ACHN (cell line): ENCODE results near the gene ZDHHC11B.
"Not testable (repeated sequence)": the region's sequence is repeated elsewhere in the genome, so short reads cannot be mapped to it uniquely, and the experiment has no call there.

ENCODE experiments used
- DNase-seq: peaks from one replicate; pipeline ENCODE4 v3.0.0-alpha.2; 2015
- in situ Hi-C: cut with HindIII; loops from 2 replicates; pipeline ENCODE4 v1.10.0; 2017; ENCODE audit warnings: low sequenced_read_pairs, low pct_ligation_motif_present, low pct_unique_long_range_greater_than_20kb

ZDHHC11B gene

DNA sequence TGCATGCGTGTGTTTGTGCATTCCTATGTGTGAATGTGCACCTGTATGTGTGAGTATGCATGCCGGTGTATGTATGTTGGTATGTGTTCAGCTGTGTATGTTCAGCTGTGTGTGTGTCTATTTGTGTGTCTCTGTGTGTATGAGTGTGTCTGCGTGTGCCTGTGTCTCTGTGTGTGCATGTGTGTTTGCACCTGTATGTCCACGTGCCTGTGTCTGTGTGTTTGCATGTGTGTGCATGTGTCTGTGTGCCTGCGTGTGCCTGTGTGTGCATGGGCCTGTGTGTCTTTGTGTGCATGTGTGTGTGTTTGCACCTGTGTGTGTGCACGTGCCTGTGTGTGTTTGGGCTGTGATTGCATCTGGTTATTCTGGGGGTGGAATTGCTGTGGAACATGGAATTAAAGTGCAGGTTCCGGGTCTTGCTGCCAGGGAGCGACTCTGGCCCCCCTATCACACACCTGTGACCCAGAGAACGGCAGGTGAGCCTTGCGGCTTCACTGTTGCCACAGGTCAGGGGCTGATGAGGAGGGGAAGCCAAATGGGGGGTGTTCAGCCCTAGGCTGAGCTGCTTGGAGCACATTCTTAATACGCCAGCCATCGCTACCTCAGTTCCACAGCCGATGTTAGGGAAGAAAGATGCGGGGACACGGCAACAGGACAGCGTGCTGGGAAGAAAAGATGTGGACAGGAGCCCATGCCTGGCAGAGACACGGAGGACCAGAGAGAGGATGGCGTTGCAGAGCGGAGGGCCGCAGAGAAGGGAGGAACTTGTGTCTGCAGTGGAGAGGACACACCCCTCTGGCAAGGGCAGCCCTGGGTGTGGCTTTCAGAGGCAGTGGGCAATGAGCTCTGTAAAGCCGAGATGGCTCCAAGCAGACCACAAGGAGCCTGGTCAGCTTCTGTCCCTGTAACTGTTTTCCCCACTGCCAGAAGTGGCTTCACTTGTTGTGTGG is 87.5 kb downstream of the ZDHHC11B start:
- DNase-seq, in situ Hi-C loops: not testable (repeated sequence)

DNA sequence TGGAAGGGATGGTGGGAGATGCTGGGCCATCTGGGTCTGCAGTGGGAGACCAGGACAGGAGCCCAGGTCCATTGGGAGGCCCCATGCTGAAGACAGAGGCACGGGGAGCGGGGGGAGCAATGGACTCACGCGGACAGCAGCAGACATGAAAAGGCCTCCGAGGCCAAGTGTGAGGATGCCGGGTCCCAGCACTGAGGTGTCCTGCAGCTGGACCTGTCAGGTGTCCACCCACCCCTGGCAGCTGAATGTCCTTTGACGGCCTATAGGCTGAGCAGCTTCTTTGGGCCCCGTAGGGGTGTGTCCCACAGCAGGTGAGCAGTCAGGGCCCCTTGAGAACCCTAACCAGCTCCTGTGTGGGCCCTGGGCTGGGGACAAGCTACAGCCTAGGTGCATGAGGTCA is 88.3 kb downstream of the ZDHHC11B start:
- DNase-seq, in situ Hi-C loops: not testable (repeated sequence)

DNA sequence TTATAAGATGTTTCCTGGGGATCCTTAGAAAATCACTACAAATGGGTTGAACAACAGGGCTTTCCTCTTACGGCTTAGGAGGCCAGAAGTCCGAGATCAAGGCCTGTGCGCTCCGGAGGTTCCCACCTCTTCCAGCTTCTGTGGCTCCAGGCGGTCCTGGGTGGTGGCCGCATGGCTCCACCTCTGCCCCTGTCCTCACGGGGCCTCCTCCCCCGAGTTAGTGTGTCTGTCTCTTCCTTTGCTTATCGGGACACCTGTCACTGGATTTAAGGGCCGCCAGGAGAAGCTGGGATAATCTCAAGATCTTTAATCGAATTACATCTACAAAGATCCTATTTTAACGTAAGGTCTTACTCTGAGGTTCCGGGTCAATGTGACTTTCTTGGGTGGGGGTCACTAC is 89.1 kb downstream of the ZDHHC11B start:
- in situ Hi-C loops, DNase-seq: not testable (repeated sequence)

DNA sequence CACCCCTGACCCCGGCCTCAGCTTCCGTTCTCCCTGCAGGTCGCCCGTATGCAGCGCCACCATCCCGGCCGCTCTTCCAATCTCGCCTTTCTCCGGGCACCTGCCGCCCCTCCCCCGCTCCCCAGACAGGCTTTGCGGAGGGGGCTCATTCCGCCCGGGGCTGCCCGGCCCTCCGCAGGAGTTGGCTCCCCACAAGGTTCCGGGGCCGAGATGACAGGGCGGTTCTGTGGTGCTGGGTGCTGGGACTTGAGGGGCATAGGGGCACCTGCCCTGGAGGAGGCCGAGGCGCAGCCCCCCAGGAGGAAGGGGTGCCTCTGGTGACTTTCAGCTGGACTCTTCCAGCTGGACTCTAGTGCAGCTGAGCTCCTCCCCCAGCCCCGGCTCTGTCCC is 90.5 kb downstream of the ZDHHC11B start:
- in situ Hi-C loops, DNase-seq: not testable (repeated sequence)

DNA sequence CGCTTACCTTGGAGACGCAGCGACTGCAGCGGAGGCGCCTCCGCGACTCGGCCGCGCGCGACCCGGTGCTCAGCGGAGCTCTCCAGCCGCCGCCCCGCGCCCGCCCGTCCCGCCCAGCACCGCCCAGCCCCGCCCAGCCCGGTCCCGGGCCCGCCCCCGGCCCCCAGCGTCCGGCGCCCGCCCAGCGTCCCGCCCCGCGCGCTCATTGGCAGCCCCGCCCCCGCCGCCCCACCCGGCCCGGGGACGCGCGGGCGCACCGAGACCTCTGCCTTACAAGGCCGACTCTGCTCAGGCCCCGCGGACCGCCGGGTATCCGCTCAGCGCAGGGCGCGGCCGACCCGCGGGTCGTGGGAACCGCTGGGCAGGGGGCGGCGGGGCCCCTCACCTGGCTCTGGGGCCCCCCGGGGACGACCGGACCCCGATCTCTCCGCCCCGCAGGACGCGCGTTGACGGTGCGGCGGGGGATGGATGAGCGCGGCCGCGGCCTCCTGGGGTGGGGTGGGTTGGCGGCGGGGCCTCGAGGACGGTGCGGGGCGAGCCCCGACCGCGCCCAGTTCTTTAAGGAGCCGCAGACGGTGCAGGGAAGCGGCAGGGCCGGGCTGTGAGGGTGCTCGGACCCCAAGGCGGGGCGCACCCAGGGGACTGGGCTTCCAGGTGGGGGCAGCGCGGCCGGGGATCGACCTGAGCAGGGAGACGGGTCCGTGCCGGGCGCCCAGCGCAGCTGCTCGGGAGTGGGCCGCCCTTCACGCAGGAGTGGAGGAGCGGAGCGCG is 91.1 kb downstream of the ZDHHC11B start, which contains the start of gene TPPP:
TPPP (minus strand) TSS at position 82 of the 771 bp plus-strand sequence. CDS start 15,292 bp downstream, outside the sequence.
- in situ Hi-C loops = not testable (repeated sequence)
- peak; percentile 67 for DNase-seq

DNA sequence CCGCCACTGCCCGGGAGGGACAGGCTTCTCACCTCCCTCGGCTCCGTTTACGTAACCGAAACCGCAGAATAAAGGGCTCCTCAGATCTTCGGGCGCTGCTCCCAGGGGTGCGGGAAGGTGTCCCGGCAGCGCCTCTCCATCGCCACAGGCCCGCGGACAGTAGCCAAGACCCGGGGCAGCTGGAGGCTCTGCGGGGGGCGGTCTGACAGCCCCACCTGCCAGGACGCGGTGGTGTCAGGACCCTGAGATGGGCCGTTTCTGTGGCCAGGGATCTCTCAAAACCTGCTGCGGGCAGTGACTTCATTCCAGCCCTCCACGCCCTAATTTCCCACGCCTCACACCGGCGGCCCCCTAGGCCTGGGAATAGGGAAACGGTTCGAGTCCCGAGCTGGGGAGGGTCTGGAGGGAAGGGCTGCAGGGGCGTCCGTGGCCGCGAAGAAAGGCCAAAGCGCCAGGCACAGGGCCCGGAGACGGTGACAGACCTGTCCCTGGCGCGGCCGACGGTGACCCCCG is 91.9 kb downstream of the ZDHHC11B start:
- in situ Hi-C loops, DNase-seq: not testable (repeated sequence)

DNA sequence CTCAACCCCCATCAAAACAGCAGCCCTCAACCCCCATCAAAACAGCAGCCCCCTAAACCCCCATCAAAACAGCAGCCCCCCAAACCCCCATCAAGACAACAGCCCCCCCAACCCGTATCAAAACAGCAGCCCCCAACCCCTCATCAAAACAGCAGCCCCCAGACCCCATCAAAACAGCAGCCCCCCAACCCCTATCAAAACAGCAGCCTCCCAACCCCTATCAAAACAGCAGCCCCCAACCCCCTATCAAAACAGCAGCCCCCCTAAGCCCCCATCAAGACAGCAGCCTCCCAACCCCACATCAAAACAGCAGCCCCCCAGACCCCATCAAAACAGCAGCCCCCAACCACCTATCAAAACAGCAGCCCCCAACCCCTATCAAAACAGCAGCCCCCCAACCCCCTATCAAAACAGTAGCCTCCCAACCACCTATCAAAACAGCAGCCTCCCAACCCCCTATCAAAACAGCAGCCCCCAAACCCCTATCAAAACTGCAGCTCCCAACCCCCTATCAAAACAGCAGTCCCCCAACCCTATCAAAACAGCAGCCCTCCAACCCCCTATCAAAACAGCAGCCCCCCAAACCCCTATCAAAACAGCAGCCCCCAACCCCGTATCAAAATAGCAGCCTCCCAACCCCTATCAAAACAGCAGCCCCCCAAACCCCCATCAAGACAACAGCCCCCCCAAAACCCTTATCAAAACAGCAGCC is 92.6 kb downstream of the ZDHHC11B start:
- no peak for DNase-seq
- in situ Hi-C loops = no loop called here

DNA sequence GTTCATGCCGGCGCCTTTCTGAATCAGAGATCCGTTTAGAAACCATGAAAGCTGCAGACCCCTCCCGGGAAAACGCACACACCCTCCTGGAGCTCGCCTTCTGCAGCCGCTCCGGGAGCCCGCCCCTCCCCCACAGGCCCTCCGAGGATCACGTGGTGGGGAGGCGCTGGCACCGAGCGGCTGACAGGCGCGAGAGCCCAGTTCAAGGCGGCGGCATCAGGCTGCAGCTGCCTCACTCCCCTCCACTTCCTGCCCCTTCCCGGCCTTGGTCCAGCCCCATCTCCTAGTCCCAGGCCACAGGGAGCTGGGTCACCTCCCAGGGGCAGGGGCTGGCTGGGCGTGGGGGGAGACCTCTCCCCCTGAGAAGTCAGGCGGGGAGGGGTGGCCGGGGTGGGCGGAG is 93.5 kb downstream of the ZDHHC11B start:
- in situ Hi-C loops, DNase-seq: not testable (repeated sequence)

DNA sequence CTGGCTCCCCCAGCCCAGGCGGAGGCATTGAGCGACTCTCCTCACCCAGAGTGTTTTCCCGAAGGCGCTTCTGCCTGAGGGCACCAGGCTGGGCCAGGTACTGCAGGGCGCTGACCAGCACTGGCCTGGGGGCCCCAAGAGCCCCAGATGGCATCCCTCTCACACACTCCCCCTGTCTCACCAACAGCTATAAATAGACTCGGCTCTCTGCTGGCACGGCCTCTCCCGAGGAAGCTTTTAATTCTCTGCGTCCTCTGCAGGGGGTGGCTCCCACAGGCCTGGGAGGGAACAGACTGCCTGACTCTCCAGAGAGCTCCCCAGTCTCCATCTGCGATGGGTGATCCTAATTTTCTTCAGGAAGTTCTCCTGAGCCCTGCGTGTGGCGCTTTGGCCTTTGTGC is 94.2 kb downstream of the ZDHHC11B start:
- DNase-seq, in situ Hi-C loops: not testable (repeated sequence)

DNA sequence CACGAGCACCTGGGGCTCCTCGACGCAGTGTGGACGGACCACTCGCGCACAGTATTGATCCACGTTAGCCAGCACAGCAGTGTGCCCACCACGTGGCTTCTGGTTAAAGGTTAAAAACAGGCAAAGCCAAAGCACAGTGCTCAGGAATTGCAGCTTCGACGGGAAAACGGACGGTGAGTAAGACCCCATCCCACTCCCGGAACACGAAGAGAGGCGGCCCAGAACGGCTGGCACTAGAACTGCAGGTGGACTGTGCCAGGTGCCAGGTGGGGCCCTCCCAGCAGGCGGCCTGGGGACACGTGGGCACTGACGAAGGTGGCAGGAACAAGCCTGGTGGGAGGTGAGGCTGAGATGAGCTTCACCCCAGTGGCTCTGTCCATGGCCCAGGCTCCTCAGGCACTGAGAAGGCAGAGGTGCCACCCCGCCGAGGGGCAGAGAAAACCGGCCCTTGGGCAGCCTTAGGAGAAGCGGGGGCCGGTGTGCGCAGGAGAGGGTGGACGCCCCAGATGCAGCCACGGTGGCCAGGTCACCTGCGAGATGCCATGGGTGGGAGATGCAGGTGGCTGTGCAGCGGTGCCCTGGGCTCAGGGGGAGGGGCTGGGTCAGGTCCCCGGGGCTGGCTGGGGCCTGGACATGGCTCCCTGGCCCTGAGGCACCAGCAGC is 96.0 kb downstream of the ZDHHC11B start:
- DNase-seq, in situ Hi-C loops: not testable (repeated sequence)

DNA sequence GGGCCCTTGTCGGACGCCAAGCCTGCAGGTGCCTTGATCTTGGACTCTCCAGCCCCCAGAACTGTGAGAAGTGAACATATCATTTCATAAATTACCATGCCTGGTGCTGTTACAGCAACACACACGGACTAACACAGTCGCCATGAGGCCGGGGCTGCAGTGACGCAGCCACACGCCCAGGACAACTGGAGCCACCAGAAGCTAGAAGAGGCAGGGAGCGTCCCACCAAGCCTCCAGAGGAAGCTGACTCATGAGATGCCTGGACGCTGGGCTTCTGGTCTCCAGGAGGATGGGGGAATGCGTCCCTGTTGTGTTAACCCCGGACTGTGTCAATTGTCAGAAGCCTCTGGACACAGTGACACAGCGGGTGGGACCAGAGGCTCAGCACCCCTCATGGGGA is 97.6 kb downstream of the ZDHHC11B start:
- DNase-seq, in situ Hi-C loops: not testable (repeated sequence)

DNA sequence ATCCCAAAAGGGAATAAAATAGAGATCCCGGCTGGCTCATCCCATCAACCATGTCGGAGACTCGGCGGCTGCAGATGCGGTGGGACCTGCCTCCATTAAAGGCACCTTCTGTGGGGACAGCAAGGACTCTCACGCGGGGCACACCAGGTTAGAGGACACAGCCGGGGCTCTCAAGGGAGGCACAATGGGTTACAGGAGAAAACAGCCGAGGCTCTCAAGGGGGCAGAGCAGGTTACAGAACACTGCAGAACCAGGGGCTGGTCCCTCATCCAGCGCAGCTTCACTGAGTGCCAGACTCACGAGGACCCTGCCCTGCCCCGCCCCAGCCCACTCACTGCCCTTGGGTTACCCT is 98.4 kb downstream of the ZDHHC11B start:
- in situ Hi-C loops, DNase-seq: not testable (repeated sequence)

DNA sequence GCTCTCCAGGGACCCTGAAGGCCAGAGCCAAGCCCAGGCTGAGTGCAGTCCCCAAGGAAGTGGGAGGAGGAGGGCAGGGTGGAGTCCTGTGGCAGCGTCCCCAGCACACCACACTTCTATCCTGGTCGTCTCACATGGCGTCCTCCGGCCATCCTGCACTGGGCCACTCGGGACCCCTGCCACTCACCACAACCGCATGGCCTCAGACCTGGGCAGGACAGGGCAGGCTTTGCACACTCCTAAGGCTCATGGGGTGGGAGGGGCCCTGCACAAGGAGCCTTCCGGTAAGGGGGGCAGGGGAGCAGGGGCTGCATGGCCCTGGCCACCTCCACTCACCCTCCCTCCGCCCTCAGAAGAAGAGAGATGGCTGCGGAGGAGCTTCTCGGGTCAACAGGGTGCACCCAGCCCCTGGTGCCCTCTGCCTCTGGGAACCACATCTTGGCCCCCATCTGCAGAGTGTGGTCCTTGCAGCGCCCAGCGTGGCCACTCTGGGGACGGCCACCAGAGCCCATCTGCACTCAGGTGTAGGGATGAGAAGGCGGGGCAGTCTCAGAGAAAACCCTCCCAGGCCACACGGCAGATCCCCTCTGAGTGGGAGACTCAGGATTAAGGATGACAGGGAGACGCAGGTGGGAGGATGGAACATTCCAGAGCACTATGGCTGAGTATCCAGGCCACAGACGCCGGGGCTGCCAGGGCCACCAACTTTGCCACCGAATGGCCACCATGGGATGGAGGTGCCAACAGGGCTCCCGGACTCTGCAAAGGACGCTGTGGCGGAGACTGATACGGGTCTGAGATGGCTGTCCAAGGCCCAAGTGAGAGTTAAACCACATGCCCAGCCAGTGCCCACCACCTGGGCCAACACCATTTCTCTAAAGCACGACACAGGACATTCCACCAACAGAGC is 99.0 kb downstream of the ZDHHC11B start:
- in situ Hi-C loops = no loop called here
- no peak for DNase-seq

DNA sequence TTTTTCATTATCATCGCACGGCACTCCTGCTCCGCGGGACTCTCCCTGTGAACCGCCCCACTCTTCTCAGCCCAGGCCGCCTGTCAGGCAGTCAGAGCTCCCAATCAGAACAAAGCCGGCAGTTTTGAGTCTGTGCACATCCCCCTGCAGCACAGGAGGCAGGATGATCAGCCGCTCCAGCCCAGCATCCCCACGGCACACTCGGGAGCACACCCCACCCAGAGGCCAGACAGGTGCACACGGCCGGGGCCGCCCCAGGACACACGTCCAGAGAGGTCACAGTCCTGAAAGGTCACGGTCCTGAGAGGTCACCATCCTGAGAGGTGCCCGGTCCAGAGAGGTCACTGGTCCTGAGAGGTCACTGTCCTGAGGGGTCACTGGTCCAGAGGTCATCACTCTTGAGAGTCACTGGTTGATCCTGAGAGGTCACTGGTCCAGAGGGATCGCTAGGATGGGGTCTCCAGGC is 99.7 kb downstream of the ZDHHC11B start:
- DNase-seq = no peak
- in situ Hi-C loops = no loop called here

DNA sequence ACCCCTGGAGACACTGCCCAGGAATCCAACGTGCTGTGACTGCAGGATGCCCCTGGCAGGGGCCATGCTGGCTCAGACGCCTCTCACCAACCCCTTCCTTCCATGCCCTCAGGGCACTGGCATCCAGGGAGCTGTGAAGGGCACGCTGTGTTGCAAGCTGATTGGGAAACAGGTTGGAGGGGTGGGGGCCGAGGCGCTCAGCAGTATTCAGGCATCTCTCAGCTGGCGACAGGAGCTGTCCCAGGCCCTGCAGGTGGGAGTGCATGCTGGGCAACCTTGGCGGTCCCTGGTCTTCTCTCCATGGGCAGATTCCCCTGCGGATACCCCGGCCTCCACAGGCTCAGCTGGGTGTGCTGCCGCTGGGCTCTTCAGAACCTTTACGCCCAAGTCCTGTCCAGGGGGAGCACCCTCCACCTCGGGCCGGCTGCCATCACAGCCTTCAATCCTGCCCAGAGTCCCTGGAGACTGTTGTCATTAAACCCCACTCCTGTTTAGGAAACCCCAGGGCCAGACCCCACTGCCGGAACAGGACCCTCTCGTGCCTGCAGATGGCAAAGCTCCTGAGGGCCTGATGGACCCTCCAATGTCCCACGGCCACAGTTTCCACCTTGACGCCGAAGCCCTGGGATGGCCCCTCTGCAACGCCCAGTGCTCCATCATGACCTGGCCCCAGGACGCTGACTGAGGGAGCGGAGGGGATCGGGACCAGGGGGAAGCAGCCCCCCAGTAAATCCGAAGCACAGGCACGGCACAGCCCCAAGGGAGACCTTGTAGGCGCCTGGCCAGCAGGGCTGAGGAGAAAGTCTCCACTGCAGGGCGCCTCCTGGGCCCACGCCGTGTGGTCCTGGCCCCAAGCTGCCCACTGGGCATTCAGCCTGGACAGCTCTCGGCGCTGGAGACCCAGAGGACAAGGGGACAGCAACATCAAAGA is 100.7 kb downstream of the ZDHHC11B start:
- no peak for DNase-seq
- in situ Hi-C loops = no loop called here
